ENCODE results near the gene ACTR1A.

ACTR1A gene

GRCh38 chr10:102433619-102434046, 68.9 kb downstream of the ACTR1A start:
- no peaks in the 10 kb centered on the region for H4K20me1 ChIP-seq (ENCODE audit: low read depth, low read length)
- H3K9me3 ChIP-seq (ENCODE audit: insufficient read depth, low read length) = no peaks in the 10 kb centered on the region
- TF ChIP-seq EZH2phosphoT487 (conservative IDR thresholded peaks at IDR 0.05; ENCODE audit: low read length) = no peak
- TF ChIP-seq CTCF (IDR thresholded peaks at IDR 0.05; ENCODE audit: insufficient read depth, low read length, poor library complexity, severe bottlenecking) = no peak
- H3K27ac ChIP-seq (ENCODE audit: low read depth, low read length) = no peak overlapping the region
- H3K27me3 ChIP-seq (ENCODE audit: low read length) = no peaks in the 10 kb centered on the region
- H3F3A ChIP-seq (ENCODE audit: insufficient read depth) = 0 out of 2 replicates have a peak, but pooled peaks cover 5% of the 10 kb centered on the region
- H3K4me2 ChIP-seq (ENCODE audit: low read depth, low read length, poor library complexity, severe bottlenecking) = no peak overlapping the region
- no peak overlapping the region for H2AFZ ChIP-seq (ENCODE audit: low read depth, low read length, severe bottlenecking)
- no peaks in the 10 kb centered on the region for H3K36me3 ChIP-seq (ENCODE audit: low read length)
- 0 out of 2 replicates have a peak, but pooled peaks cover 8% of the 10 kb centered on the region for H3K79me2 ChIP-seq (ENCODE audit: insufficient read depth, low read length)
- no peak overlapping the region for H3K9ac ChIP-seq (ENCODE audit: low read length)
- no peaks in the 10 kb centered on the region for H3K9me2 ChIP-seq (replicated peaks; ENCODE audit: insufficient read depth, low read length)
- no peak overlapping the region for H3K4me3 ChIP-seq (ENCODE audit: insufficient read depth, low read length, poor library complexity, severe bottlenecking)

GRCh38 chr10:102432162-102432950, 70.2 kb downstream of the ACTR1A start, which contains the start of gene CUEDC2:
Gene CUEDC2, minus strand, starts transcription at chr10:102432574. Its CDS starts 7,386 bp downstream, at chr10:102425188.
- Histone ChIP-seq H3K4me3 (ENCODE audit: insufficient read depth, low read length, poor library complexity, severe bottlenecking) (peak within 1 kb of the TSS; percentile 61), H3K27me3 (ENCODE audit: low read length) (no peaks in the 10 kb centered on the region), H3K4me2 (ENCODE audit: low read depth, low read length, poor library complexity, severe bottlenecking) (peak within 1 kb of the TSS; percentile 80), H3K79me2 (ENCODE audit: insufficient read depth, low read length) (0 out of 2 replicates have a peak, but pooled peaks cover 8% of the 10 kb centered on the region), H3K9me2 (replicated peaks; ENCODE audit: insufficient read depth, low read length) (no peaks in the 10 kb centered on the region), H3F3A (ENCODE audit: insufficient read depth) (0 out of 2 replicates have a peak, but pooled peaks cover 5% of the 10 kb centered on the region), H4K20me1 (ENCODE audit: low read depth, low read length) (no peaks in the 10 kb centered on the region), H3K9ac (ENCODE audit: low read length) (peak within 1 kb of the TSS; percentile 86), H3K36me3 (ENCODE audit: low read length) (no peaks in the 10 kb centered on the region), H3K27ac (ENCODE audit: low read depth, low read length) (peak within 1 kb of the TSS; percentile 51), H2AFZ (ENCODE audit: low read depth, low read length, severe bottlenecking) (peak within 1 kb of the TSS; percentile 49), H3K9me3 (ENCODE audit: insufficient read depth, low read length) (no peaks in the 10 kb centered on the region)
- no peak for TF ChIP-seq CTCF (IDR thresholded peaks at IDR 0.05; ENCODE audit: insufficient read depth, low read length, poor library complexity, severe bottlenecking)
- no peak for TF ChIP-seq EZH2phosphoT487 (conservative IDR thresholded peaks at IDR 0.05; ENCODE audit: low read length)

- Histone ChIP-seq H3K9ac (ENCODE audit: low read length) (peak overlapping the region; percentile 86), H3F3A (ENCODE audit: insufficient read depth) (0 out of 2 replicates have a peak, but pooled peaks cover 5% of the 10 kb centered on the region), H3K27ac (ENCODE audit: low read depth, low read length) (peak overlapping the region; percentile 51), H3K9me2 (replicated peaks; ENCODE audit: insufficient read depth, low read length) (no peaks in the 10 kb centered on the region), H4K20me1 (ENCODE audit: low read depth, low read length) (no peaks in the 10 kb centered on the region), H3K9me3 (ENCODE audit: insufficient read depth, low read length) (no peaks in the 10 kb centered on the region), H3K4me3 (ENCODE audit: insufficient read depth, low read length, poor library complexity, severe bottlenecking) (peak overlapping the region; percentile 61), H3K4me2 (ENCODE audit: low read depth, low read length, poor library complexity, severe bottlenecking) (peak overlapping the region; percentile 80), H3K79me2 (ENCODE audit: insufficient read depth, low read length) (0 out of 2 replicates have a peak, but pooled peaks cover 8% of the 10 kb centered on the region), H3K27me3 (ENCODE audit: low read length) (no peaks in the 10 kb centered on the region), H2AFZ (ENCODE audit: low read depth, low read length, severe bottlenecking) (peak overlapping the region; percentile 49), H3K36me3 (ENCODE audit: low read length) (no peaks in the 10 kb centered on the region)
- TF ChIP-seq EZH2phosphoT487 (conservative IDR thresholded peaks at IDR 0.05; ENCODE audit: low read length) (no peak), CTCF (IDR thresholded peaks at IDR 0.05; ENCODE audit: insufficient read depth, low read length, poor library complexity, severe bottlenecking) (no peak)
Measured at GRCh38 chr10:102431452-102432124, 70.9 kb downstream of the ACTR1A start.
